Urinary bladder (tissue), 4 donors: ENCODE measurements around the gene SLC35B3. TPM values are rescaled to one million over a fixed set of nuclear protein-coding genes. Genes with fewer than 3 reads are reported as not detected.

ENCODE experiments used
- DNase-seq: peaks from one replicate; pipeline ENCODE4 v3.0.0-alpha.2; 2015; ENCODE audit errors: extremely low spot score
- H3K27ac ChIP-seq: one replicate; pipeline ENCODE4 v1.5.1; 2013; ENCODE audit warnings: low read depth, mild to moderate bottlenecking, moderate library complexity
- H3K36me3 ChIP-seq: one replicate; pipeline ENCODE4 v1.6.1; 2013; ENCODE audit warnings: mild to moderate bottlenecking, moderate library complexity; ENCODE audit not compliant: insufficient read depth
- H3K4me1 ChIP-seq: one replicate; pipeline ENCODE4 v1.6.1; 2013; ENCODE audit warnings: mild to moderate bottlenecking, moderate library complexity; ENCODE audit not compliant: insufficient read depth
- H3K4me3 ChIP-seq: one replicate; pipeline ENCODE4 v1.5.1; 2013; ENCODE audit warnings: low read depth, low read length
- WGBS: extraction: QIAGEN DNeasy Blood & Tissue Kit; methylation state at CpG from one replicate; pipeline ENCODE4 v1.1.7; 2013; 5-methylcytosine and 5-hydroxymethylcytosine counted together
- polyA plus RNA-seq: library from polyadenylated mRNA; stranded (reverse); fragments of 200-250 nt; gene quantifications from one replicate; pipeline ENCODE4 v1.2.3, GENCODE V29; 2013
- total RNA-seq: library from RNA; depleted of rRNA; stranded (reverse); fragments of >200 nt; gene quantifications from one replicate; pipeline ENCODE4 v1.2.3, GENCODE V29; 2014
- donor health status: healthy with polysubstance abuse.
- donor health status: healthy.

Gene SLC35B3
- total and polyA plus RNA-seq, 2 donors, result 12.1 to 36.3 TPM

GRCh38 chr6:8389036-8389818 lies 46.1 kb downstream of the SLC35B3 start:
- no peak for DNase-seq
- 71% methylated on average over 4 of the region's 4 CpGs for WGBS
- Histone ChIP-seq H3K4me3 (no peak overlapping the region), H3K36me3 (no peaks in the 10 kb centered on the region), H3K4me1 (no peaks in the 10 kb centered on the region), H3K27ac (no peak overlapping the region)

GRCh38 chr6:8387942-8388437 lies 47.4 kb downstream of the SLC35B3 start:
- H3K4me3 ChIP-seq, result no peak overlapping the region
- no peaks in the 10 kb centered on the region for H3K36me3 ChIP-seq
- WGBS, result 86% methylated on average over 11 of the region's 11 CpGs
- H3K27ac ChIP-seq, result no peak overlapping the region
- H3K4me1 ChIP-seq, result no peaks in the 10 kb centered on the region
- no peak for DNase-seq

- Histone ChIP-seq H3K4me1 (no peaks in the 10 kb centered on the region), H3K4me3 (no peak overlapping the region), H3K27ac (no peak overlapping the region), H3K36me3 (no peaks in the 10 kb centered on the region)
- 55% methylated on average over 2 of the region's 2 CpGs for WGBS
- no peak for DNase-seq
Observed at GRCh38 chr6:8383584-8383983, 51.8 kb downstream of the SLC35B3 start.

- DNase-seq, result no peak
- Histone ChIP-seq H3K36me3 (no peaks in the 10 kb centered on the region), H3K4me1 (no peaks in the 10 kb centered on the region), H3K4me3 (no peak overlapping the region), H3K27ac (no peak overlapping the region)
- 46% methylated on average over 1 of the region's 1 CpG for WGBS
Observed at GRCh38 chr6:8382434-8382833, 52.9 kb downstream of the SLC35B3 start.

- WGBS, result 82% methylated on average over 4 of the region's 4 CpGs
- Histone ChIP-seq H3K4me3 (no peak overlapping the region), H3K4me1 (no peaks in the 10 kb centered on the region)
Observed at GRCh38 chr6:8375916-8376315, 59.4 kb downstream of the SLC35B3 start.

More at GRCh38 chr6:8375916-8376315, 59.4 kb downstream of the SLC35B3 start:
- no peak for DNase-seq
- Histone ChIP-seq H3K27ac (no peak overlapping the region), H3K36me3 (no peaks in the 10 kb centered on the region)
